Stimulated activated CD4-positive, alpha-beta T cell treated with anti-CD3 and anti-CD28 coated beads, Interleukin-4, amount 100 ng/mL, for 1 hour (primary cell): Measurements from ENCODE around the gene VASH2.
"Not testable (repeated sequence)": the region's sequence is repeated elsewhere in the genome, so short reads cannot be mapped to it uniquely, and the experiment has no call there.

Experiments used
- DNase-seq: peaks from one replicate; pipeline ENCODE4 v3.0.0-alpha.2; 2020

Gene VASH2

DNA sequence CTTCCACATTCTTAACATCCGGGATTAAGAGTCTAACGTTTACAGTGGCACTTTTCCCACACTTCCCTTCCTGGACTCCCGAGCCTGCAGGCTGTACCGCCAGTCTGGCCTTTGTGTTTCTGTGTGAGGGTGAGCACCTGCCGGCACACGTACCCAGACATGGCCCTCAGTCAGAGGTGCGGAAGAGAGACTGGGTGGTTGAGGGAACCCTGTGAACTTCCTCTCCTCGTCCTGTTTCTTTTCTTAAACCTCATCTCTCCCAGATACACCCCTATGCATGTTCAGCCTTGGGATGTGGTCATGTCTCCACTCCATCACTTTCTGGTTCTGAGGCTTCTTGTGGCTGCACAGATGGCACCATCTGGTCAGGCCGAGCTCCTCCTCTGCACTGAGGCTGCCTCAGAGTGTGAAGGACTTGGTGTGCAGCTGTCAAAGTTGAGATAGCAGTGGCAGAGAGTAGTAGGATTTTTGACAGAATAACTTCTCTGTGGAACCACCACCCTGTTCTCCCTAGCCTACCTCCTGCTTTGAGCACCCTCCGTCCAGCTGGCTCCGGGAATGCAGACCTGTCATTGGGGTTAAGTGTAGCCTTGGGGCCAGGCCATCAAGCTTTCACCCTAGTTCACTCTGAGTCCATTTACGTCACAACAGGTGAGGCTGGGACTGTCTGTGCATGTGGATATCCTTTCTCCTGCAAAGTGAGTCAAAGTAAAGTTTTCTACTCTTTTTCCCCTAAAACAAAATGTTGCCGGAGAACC is 31.4 kb downstream of the VASH2 start:
- DNase-seq, result no peak

DNA sequence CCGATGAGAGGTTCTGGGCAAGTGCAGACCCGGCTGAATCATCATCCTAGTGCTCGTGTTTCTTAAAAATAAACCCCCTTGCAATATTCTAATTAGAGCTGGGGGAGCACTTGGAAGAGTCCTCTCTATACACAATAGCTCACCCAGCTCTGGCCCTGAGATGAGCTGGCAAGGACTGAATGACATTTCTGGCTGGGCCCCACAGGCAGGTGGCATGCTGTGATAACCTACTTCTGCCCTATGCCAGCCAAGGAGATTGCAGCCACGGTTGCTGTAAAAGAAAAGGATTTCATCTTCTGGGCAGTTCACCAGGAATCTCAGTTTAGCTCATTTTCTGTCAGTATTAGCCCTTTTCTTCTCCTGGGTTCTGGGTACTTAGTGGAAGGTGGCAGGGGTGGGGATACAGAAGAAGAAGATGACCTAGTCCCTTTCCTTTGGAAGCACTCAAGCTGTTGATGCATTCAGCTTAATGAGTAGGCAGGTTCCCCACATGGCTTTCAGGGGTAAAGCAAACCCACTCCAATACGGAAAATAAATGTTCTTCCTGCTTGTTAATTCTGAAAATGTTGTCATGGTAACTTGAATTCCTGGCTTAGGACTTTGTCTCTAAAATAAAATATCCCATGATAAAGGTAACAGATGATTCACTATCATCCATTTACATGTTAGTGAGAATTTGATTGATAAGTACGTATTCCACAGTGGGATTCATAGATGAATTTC is 32.2 kb downstream of the VASH2 start:
- no peak for DNase-seq

DNA sequence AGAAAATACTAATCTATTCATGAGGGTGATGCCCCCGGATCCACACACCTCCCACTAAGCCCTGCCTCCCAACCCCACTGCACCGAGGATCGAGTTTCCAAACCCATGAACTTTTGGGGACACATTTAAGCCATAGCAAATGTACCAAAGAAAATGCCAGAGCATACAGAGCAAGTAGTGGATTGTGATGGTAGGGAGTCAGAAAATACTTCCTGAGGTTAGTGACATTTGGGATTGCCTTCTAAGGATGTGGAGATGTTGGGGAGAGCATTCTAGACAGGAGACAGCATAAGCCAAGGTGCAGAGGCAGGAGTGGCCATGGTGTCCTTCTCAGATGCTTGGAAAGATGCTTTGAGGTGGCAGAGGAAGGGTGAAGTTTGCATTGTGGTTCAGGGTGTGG is 33.1 kb downstream of the VASH2 start:
- DNase-seq, result no peak

DNA sequence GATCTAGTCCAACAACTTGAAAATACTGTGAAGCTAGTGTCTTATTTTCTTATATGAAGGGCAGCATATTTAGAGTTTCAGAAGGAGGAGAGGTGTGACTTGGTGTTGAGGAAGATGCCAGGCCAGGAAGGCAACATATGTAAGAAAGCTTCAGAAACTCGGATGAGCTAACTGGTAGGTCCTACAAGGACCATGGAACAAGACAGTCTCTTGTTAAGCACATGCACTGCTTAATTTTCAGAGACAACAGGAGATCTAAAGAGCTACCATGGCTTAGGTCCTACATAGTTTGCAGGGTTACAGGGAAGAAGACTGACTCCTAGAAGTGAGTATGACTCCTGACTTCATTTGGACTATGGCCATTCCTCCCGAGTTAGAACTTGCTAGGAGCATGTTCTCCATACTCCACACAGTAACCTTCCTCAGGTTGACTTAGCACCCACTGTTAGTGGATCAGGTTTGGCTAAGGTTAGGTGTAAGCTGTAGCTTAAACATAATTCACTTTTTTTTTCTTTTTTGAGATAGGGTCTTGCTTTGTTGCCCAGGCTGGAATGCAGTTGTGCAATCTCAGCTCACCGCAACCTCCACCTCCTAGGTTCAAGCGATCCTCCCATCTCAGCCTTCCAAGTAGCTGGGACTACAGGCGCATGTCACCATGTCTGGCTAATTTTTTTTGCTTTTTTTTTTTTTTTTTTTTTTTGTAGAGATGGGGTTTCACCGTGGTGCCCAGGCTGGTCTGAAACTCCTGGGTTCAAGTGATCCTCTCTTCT is 34.4 kb downstream of the VASH2 start:
- no peak for DNase-seq

DNA sequence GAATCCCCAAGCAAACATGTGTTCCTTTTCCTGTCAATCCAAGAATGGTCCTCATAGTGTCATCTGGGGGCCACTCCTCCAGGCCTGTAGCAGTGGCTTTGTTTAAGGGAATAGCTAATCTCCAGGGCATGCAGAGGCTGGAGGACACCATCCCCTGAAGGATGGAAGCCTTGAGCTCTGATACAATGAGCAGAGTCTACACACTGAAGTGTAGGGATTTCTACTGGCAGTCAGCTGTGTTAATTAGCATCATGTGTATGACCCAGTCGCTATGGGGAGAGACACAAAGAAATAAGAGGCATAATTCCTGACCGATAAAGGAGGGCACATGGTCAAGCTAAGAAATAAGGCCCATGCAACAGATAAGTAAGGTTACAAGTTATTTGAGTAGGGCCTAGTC is 36.2 kb downstream of the VASH2 start:
- DNase-seq, result no peak

DNA sequence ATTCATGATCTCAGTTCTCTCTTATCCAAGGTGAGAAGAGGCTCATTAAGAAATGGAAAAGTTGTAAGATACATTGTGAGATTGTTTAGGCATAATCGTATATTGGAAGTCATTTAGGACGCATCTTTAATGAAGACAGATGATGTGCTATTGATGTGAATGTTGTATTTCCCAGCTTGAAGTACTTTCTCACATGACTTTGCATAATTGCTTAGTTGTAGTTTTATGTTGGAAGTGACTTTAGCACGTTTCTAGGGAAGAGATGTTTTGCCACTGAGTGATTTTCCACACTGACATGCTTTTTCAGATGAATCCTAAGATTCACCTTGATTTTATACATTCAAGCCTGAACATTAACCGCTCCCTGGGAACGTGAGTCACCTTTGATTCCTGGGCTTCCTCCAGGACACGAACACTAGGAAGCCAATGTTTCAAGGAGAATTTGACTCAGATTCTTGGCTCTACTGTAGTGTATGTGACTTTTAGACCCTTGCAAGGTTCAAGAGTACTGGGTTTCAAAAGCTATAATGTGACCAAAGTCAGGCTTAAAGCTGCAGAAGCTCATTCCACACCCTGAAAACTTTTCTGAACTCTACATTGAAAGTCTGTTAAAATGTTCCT is 37.5 kb downstream of the VASH2 start:
- DNase-seq, result no peak

DNA sequence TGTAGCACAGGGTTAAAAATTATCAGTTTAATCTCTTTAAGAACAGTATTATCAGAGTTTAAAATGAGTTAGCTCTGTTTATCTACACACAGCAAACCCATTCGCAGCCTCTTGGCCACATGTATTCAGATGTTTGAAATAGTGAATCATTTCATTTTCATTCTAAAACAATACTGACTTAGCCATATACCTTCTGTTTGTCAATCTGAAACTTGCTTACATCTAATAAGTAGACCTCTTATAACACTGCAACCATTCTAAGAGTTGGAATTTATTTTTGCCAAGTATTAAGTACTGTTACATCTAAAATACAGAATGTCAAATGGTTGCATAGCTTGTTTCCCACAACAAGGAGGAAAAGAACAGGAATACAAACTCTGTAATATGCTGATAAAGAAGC is 39.9 kb downstream of the VASH2 start:
- no peak for DNase-seq

DNA sequence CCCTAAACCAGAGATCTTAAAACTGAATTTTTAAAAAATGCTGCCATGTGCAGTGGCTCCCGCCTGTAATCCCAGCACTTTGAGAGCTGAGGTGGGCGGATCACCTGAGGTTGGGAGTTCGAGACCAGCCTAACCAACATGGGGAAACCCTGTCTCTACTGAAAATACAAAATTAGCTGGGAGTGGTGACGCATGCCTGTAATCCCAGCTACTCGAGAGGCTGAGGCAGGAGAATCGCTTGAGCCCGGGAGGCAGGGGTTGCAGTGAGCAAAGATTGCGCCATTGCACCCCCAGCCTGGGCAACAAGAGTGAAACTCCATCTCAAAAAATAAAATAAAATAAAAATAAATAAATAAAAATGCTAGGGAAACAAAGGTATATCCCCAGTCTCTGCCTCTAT is 43.6 kb downstream of the VASH2 start:
- not testable (repeated sequence) for DNase-seq

DNA sequence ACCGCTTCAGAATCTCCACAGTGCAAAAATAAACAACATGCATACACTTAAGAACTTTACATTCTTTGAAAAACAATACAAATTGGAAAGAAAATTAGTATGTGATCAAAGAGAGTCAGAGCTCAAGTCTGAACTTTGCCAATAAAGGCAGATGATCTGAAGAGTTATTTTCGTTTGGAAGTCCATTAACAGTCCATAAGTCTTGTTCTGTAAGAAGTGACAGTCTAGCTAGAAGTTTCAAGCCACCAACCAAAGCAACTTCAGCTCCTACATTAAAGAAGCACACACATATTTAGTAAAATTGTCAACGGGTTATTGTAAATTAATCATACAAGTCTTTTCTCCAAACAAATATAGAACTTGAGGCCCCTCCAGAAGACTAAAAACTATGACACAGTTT is 44.6 kb downstream of the VASH2 start:
- no peak for DNase-seq

DNA sequence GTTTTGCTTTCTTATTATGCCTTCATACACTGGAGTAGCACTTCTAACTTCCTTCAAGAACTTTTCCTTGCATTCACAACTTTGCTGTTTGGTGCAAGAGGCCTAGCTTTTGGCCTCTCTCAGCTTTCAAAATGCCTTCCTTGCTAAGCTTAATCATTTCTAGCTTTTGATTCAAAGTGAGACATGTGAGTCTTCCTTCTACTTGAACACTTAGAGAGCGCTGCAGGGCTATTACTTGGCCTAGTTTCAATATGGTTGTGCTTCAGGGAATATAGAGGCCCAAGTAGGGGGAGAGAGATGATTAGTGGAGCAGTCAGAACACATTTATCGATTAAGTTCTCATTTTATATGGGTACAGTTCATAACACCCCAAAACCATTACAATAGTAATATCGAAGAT is 52.9 kb downstream of the VASH2 start:
- DNase-seq, result no peak

DNA sequence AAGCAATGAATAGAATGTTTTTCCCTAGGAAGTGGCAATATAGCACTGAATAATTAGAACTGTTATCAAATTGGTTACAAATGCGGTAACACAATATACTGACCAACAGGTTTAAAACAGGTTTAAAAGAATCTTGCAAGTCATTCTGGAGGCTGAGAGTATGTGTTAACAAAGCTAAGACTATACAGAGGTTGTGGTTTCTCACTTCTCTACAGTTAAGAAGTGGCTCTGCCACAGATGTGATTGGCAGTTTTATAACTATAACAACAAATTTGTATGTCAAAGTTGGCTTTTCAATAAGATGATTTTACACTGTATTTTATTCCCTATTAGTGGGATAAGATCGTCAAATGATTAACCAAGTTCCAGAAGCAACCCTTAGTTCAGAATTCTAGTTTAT is 58.2 kb downstream of the VASH2 start:
- DNase-seq, result no peak

DNA sequence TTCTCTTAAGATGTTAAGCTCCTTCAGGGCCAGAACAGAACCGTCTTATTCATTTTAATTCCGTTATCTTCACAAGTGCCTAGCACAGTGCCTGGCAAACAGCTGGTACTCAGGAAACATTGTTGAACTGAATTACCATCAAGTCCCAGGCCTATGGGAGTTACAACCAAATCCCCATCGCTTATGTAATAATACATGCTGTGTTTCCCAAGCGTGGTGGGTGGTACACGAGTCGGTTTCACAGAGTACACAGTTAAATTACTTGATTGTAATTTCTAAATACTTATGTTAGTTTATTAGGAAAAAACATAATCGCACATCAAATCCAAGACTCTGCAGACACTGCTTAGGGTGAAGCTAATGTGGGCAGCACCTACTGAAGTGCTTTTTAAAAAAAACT is 64.3 kb downstream of the VASH2 start:
- no peak for DNase-seq

DNA sequence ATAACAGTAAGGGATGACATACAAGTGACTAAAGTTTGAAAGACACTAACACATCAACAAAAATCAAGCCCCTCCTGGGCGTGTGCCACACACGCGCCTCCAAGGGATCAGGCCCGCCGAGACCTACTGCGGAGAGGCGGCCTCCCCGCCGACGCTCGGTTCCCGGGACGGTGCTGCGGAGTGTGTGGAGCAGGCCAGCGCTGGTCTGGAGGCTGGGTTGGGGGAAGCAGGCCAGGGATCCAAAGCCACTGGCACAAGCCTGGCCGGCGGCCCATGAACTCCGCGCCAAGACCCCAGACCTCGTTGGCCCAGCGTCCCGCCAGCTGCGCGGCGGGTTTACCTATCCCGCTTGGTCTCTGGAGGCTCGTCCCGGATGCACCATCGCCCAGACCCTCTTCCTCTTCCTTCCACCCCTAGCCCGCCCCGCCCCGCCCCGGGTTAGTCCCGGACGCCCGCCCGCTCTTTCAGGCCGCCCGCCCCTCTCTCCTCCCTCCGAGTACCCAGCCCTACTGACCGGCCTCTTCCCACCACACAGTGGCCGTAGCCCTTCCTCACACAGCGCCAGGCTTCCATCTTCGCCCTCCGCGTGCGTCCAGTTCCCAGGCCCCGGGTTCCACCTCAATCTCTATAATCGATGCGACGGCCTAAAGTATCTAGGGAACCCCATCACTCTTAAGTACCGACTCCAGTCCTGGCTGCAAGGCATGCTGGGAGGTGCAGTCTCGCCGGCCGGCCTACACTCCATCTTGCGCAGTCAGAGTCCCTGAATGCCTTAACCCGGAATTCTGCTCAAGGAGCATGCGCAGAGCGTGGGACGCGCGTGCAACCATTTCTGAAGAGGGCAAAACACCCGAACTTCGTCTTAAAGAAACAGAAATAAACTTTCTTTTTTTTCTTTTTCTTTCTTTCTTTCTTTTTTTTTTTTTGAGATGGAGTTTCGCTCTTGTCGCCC is 65.0 kb downstream of the VASH2 start, which contains the start of gene ANGEL2:
ANGEL2 (minus strand) TSS at position 769 of the 952 bp plus-strand sequence; CDS start at position 573, 196 bp downstream.
- peak; percentile 95 for DNase-seq

DNA sequence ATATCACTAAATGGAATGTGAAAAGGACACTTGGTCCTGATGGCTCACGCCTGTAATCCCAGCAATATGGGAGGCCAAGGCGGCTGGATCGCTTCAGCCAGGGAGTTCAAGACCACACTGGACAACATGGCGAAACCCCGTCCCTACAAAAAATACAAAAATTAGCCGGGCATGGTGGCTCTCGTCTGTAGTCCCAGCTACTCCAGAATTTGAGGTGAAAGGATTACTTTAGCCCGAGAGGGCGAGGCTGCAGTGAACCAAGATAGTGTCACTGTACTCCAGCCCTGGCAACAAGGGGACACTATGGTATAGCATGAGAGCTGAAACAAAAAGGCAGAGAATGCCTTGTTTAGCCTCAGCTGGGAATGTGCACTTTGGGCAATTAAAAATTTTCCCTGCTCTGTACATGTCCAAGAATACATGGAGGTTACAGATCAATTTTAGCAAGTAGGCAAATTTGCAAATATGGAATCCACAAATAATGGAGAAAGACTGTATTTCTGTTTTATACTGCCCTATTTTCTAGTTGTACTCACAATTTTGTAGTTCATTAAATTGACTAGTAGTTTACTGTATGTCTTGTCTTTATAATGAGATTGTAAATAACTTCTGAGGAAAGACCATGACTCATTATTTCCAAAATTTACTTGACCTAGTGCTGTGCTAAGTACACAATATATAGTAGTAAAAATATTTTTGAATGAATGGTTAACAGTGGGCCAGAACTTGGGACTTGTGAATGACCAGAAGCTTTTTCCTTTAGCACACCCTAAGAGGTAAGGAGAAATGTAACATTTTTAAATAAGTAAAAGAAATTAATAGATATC is 67.3 kb downstream of the VASH2 start:
- DNase-seq, result no peak

DNA sequence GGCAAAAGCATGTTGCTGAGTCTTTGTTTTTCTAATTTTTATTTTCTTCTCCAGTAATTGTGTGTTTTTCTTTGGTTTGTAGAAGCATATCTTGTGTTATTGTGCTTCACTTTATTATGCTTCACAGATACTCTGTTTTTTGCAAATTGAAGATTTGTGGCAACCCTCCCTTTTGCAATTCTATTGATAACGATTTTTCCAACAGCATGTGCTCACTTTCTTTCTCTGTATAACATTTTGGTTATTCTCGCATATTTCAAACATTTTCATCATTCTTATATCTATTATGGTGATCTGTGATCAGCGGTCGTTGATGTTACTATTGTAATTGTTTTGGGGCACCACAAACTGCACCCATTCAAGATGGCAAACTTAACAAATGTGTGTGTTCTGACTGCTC is 69.1 kb downstream of the VASH2 start:
- no peak for DNase-seq

DNA sequence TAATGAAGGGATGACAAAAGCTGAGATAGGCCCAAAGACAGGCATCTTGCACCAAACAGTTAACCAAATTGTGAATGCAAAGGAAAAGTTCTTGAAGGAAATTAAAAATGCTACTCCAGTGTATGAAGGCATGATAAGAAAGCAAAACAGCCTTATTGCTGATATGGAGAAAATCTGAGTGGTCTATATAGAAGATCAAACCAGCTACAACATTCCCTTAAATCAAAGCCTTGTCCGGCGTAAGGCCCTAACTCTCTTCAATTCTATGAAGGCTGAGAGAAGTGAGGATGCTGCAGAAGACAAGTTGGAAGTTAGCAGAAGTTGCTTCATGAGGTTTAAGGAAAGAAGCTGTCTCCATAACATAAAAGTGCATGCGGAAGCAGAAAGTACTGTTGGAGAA is 69.7 kb downstream of the VASH2 start:
- DNase-seq, result no peak

DNA sequence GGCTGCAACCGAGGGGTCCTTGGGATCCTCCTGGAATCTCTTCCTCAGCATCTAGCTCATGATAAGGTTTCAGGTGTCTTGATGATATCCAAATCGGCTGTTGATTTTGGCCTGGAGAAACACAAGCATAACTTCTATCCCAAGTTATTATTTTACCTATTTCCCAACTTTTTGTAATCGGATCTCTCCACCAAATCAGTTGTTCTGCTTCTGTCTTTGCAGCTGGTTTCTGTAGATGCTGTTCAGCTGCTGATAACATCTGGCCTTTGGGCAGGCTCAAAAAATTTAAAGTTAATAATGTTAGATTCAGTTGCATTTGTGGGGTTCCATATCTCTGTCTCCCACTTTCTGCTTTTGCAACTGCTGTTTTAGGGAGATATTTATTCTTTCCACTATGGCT is 76.7 kb downstream of the VASH2 start:
- not testable (repeated sequence) for DNase-seq

DNA sequence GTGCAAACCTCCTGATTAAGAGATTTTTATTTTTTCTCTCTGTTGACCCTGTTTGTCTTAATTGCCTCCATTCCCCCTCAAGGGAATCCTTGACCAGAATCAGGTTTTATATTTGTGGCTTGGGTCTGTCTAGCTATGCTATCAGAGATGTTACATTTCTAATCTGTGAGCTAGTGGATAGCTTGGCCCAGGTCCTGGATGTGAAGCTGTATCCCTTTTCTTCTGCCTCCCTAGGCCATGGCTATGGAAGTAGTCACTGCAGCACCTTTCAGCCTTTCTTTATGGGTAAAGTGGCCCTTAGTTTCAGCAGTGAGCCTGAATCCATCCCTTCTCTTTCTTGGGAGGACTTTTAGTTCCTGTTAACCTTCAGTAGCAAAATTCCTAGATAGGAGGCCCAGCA is 82.3 kb downstream of the VASH2 start:
- DNase-seq, result no peak

DNA sequence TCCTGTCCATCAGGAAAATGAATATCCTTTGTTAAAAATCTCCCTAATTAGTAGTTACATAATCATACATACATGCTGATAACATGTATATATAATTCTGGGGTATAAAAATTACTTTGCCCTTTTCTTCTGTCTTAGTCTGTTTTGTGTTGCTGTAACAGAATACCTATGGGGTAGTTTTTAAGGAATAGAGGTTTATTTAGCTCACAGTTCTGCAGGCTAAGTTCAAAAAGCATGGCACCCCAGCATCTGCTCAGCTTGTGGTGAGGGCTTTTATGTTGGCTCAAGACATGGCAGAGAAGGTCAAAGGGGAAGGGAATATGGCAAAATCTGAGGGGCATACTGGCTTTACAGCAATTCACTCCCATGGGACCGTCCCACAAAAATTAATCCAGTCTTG is 84.4 kb downstream of the VASH2 start:
- no peak for DNase-seq

DNA sequence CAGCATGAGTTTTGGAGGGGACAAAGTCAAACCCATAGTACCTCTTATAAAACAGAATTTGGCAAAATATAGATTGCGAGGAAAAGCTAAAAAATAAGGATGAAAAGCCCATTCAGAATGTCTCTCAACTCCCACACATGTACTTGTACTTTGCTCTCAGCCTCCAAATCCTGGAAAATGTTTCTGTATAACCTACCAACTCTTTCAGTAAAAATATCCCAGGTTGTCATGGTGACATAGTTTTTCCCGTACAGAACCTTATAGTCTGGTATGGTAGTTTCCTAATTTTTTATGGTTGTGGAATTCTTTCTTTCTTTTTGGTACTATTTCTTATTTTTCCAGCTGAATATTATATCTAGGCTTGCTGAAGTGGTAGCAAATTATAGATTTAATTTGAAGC is 85.2 kb downstream of the VASH2 start:
- DNase-seq, result no peak
